GM18873 (cell line): ENCODE measurements around the gene TEX12.

Experiments
- ATAC-seq: cut with Tn5 transposase; IDR thresholded peaks from one replicate; pipeline ENCODE4 v1.9.1; 2021; ENCODE audit warnings: mild to moderate bottlenecking, moderate library complexity, moderate number of reproducible peaks; ENCODE audit not compliant: unreplicated experiment, low FRiP score

The TEX12 gene

GRCh38 chr11:112210890-112211289 lies 43.7 kb downstream of the TEX12 start:
- ATAC-seq = no peak

- no peak for ATAC-seq
These were observed 44.4 kb downstream of the TEX12 start for GRCh38 chr11:112211536-112211935.

GRCh38 chr11:112212290-112212689 lies 45.1 kb downstream of the TEX12 start:
- ATAC-seq = no peak

GRCh38 chr11:112212710-112213109 lies 45.5 kb downstream of the TEX12 start:
- ATAC-seq = no peak

DNA sequence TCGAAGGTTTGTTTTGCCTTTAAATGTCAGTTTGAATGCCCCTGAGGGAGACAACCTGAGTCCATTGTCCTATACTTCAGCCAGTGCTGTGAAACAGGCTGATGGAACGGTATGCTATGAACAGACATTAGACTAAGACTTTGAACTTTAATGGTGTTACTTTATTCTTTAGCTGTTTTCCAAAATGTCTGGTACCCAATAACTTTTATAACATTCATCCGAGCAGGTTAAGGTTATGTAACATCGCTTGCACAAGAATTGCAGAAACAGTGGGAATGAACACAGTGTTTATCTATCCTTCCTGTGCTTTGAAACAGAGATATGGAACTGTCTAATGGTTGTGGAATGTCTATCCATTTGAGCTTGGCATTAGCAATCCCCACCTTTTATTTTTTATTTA lies 46.6 kb downstream of the TEX12 start:
- no peak for ATAC-seq

- no peak for ATAC-seq
These were observed 48.4 kb downstream of the TEX12 start for GRCh38 chr11:112215621-112216020.

DNA sequence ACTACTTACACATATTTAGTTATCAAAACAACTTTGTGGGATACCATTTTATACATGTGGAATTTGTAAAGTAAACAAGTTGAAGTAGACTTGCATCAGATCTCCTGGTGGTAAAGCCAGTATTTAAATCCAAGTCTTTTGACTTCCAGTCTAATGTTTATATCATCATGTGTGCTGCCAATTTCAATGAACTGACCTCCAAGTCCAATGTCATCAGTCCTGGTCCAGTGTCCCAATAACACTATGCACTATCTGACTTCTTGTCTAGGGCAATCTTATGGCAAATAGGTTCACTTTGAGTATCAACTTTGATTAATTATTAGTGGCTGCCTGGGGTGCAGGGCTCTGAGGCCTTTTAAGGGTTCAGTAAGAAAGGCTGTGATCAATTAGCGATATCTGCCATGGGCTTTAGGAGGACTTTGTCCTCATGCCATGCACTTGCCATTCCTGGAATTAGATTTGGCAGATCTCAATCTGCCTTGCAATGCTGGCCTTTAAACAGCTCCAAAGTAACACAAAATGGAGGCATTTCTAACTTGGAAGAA lies 49.5 kb downstream of the TEX12 start:
- ATAC-seq = no peak

DNA sequence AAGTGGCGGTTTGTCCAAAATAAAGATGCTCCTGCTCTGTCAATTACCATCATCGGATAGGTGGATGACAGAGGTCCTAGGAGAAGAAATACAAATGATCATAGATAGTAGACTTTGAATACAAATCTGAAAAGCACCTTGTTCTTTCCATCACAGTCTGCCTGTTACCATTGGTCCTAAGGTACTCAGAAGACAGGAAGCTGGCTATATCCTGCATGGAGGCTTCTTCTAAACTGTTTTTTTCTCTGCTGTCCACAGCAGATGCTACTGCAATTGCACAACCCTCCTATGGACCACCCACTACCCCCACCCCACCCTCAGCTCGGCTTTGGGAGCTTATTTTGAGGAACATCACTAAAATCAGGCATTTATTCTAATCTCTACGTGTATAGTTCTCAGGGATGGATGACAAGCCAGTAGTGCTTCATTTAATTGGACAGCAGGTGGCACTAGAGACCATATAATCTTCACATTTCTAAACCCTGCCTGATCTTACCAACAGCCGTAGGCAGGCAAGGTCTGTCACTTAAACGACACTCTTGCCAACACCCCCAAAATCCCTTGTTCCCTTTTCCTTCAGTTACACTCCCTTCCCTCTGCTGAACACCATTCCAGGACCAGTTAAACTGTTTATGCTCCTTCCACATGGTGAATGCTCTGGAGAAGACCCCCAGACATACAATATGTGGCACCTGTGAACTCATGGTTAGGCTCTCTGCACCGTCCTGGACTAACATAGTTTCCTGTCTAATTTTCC lies 52.5 kb downstream of the TEX12 start:
- peak; percentile 86 for ATAC-seq

DNA sequence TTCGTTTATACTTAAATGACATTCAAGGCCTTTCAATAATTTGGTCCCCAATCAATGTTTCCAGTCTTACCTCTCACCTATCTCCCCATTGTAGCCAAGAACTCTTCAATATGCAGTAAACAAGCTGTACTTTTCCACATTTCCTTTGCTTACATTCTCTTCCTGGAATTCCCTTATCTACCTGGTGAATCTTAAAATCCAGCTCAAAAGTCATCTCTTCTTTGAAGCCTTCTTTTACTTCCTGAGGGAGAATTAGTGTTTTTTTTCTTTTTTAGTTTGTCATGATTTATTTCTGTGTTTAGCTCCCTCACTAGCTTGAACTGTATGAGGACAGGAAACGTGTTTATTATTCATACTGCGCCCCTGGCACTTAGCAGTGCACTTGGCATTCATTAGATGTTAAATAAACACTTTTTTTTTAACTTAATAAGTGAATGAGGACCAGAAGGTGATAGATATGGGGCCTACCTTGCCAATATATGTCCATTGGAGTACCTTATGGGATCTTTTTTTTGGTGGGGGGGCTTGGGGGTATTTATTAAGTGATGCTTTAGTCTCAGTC lies 54.2 kb downstream of the TEX12 start:
- ATAC-seq = no peak
